Nephron (organoid): ENCODE data around the gene PLCD4.

Experiments used
- H3K27ac Mint-ChIP-seq, 3 experiments: 2 replicates each; pipeline ENCODE4 v1.8.0; 2020; ENCODE audit warnings: mixed read lengths in 3 of 3, mild to moderate bottlenecking in 2 of 3, moderate library complexity in 1 of 3
- H3K27me3 Mint-ChIP-seq: 2 replicates; pipeline ENCODE4 v1.8.0; 2021; ENCODE audit warnings: low read depth, mild to moderate bottlenecking, moderate library complexity, mixed read lengths
- H3K36me3 Mint-ChIP-seq: 2 replicates; pipeline ENCODE4 v1.8.0; 2020; ENCODE audit warnings: low read depth, mixed read lengths
- H3K4me1 Mint-ChIP-seq: 2 replicates; pipeline ENCODE4 v1.8.0; 2020; ENCODE audit warnings: mixed read lengths
- H3K4me3 Mint-ChIP-seq, 3 experiments: 2 replicates each; pipeline ENCODE4 v1.8.0; 2020; ENCODE audit warnings: mild to moderate bottlenecking in 3 of 3, mixed read lengths in 3 of 3, moderate library complexity in 2 of 3
- H3K9me3 Mint-ChIP-seq: 2 replicates; pipeline ENCODE4 v1.8.0; 2020; ENCODE audit warnings: mixed read lengths
- TF ChIP-seq, protein P1 (sequence below), 3 experiments: fragments of 200-600 bp; sonication (generic); IDR thresholded peaks; one replicate each; pipeline ENCODE4 v1.5.0; 2021; ENCODE audit warnings: antibody characterized with exemption in 3 of 3; ENCODE audit not compliant: unreplicated experiment in 3 of 3

Gene PLCD4

DNA sequence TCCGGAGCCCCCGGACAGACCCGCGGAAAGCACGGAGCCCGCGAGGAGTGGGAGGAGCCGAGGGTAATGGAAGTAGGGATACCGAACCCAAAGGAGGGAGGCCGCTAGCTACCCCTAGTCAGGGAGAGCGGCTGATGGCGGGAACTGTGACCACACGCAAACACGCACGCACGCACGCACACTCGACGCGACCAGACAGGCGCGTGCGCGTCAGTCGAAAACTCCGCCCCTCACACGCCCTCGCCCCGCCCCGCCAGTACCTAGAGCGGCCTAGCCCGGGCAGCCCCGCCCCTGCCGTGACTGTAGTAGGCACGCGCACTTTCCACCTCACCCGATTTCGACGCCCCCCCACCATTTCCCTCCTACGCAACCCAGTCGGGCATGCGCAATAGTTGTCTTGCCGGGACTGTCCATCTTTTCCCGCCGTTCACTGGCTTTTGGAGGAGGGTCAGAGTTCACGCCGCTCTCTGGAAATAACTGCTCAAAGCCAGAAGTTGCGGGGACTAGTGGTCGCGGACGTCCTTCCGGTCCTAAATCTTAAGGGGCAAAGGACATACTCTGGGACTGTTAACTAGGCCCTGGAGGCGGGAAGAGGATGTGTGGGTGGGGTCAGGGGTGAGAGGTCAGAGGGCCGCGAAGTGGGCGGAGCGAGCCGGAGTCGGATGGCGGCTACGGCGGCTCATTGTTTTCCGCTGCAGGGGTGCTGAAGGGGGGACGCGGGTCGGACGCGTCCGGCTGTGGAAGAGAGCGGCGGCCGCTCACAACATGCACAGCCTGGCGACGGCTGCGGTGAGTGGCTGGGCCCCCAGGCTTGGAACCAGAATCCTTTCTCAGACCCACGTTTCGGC is 39.3 kb upstream of the PLCD4 start, which contains the start of the genes CNOT9 and USP37:
TSS of gene CNOT9 (plus strand) at position 650 of the 848 bp plus-strand sequence. CDS start at position 766, 116 bp downstream.
TSS of gene USP37 (minus strand) at position 162 of the 848 bp plus-strand sequence. CDS start 9,698 bp downstream, outside the sequence.
- Mint-ChIP-seq H3K27me3 (no peaks in the 10 kb centered on the region), H3K4me1 (peaks cover 41% of the 10 kb centered on the region), H3K36me3 (peaks cover 20% of the 10 kb centered on the region), H3K9me3 (no peaks in the 10 kb centered on the region), H3K27ac (peak within 1 kb of the TSS; percentile 88 to 95 (median 95)), H3K4me3 (peak within 1 kb of the TSS; percentile 92 to 96 (median 92))
- TF ChIP-seq, protein P1, sequence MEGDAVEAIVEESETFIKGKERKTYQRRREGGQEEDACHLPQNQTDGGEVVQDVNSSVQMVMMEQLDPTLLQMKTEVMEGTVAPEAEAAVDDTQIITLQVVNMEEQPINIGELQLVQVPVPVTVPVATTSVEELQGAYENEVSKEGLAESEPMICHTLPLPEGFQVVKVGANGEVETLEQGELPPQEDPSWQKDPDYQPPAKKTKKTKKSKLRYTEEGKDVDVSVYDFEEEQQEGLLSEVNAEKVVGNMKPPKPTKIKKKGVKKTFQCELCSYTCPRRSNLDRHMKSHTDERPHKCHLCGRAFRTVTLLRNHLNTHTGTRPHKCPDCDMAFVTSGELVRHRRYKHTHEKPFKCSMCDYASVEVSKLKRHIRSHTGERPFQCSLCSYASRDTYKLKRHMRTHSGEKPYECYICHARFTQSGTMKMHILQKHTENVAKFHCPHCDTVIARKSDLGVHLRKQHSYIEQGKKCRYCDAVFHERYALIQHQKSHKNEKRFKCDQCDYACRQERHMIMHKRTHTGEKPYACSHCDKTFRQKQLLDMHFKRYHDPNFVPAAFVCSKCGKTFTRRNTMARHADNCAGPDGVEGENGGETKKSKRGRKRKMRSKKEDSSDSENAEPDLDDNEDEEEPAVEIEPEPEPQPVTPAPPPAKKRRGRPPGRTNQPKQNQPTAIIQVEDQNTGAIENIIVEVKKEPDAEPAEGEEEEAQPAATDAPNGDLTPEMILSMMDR (IDR thresholded peaks at IDR 0.05; ENCODE audit: unreplicated experiment in 3 of 3), result no peak

GRCh38 chr2:218569038-218569431 is 38.7 kb upstream of the PLCD4 start:
- H3K36me3 Mint-ChIP-seq, result peaks cover 20% of the 10 kb centered on the region

DNA sequence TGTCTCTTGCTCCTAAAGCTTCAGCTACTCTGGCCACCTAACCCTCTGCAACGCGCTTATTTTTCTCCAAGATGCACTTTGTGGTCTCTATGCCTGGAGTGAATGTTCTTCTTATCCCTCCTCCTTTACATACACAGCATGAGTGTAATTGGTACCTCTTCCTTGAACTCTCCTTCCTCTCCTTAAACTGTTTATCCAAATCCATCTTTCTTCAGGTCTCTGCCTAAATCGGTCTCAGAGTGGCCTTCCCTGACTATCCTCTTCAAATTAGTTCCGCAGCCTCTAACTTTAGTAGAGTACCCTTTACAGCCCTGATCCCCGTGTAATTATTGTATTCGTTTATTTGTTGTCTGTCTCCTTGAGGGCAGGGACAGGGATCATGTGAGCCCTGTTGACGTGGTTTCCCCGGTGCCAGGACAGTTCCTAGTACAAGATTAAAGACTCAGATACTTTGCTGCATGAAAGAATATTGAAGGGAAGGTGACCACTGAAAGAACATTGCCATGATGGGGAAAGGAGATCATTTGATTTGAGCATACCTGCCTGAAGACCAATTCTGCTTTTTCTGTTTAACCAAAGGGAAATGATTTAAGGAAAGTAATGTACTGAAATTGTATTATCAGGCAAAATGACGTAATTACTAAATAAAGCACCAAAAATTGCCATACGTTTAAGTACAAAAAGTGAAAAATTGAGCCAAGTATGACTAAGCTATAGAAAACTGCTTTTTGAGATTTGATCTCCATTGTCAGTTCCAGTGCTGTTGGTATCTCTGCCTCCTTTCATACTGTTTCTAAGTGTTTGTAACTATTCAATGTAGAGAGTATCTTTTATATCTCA is 37.8 kb upstream of the PLCD4 start:
- H3K36me3 Mint-ChIP-seq, result peaks cover 19% of the 10 kb centered on the region
- peak overlapping the region; percentile 88 to 95 (median 95) for H3K27ac Mint-ChIP-seq
- TF ChIP-seq, protein P1 (IDR thresholded peaks at IDR 0.05; ENCODE audit: unreplicated experiment in 3 of 3), result no peak
- H3K9me3 Mint-ChIP-seq, result no peaks in the 10 kb centered on the region
- peak overlapping the region; percentile 92 to 96 (median 92) for H3K4me3 Mint-ChIP-seq
- H3K4me1 Mint-ChIP-seq, result peaks cover 41% of the 10 kb centered on the region
- H3K27me3 Mint-ChIP-seq, result no peaks in the 10 kb centered on the region

More at GRCh38 chr2:218569038-218569431, 38.7 kb upstream of the PLCD4 start:
- TF ChIP-seq, protein P1 (IDR thresholded peaks at IDR 0.05; ENCODE audit: unreplicated experiment in 3 of 3), result no peak
- H3K27ac Mint-ChIP-seq, result peak overlapping the region; percentile 88 to 95 (median 95)
- no peaks in the 10 kb centered on the region for H3K9me3 Mint-ChIP-seq
- H3K27me3 Mint-ChIP-seq, result no peaks in the 10 kb centered on the region
- peaks cover 41% of the 10 kb centered on the region for H3K4me1 Mint-ChIP-seq
- peak overlapping the region; percentile 92 to 96 (median 92) for H3K4me3 Mint-ChIP-seq

DNA sequence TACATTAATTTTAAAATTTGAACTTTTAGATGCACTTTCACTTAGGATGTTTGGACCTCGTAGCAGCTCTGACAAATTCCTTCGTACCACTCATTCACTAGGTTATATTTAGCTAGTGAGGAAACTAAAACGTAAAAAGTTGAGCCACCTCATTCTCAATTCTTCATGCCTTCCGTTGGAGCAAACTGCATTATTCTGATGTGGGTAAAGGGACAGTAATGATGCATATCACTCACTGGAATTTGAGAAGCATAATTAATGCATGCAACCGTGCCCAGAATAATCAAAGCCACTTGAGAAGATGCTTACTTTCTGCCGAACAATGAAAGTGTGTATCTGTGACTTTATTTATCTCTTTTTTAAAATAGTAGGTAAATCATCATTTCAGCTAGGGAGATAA is 36.8 kb upstream of the PLCD4 start:
- peaks cover 23% of the 10 kb centered on the region for H3K36me3 Mint-ChIP-seq
- no peaks in the 10 kb centered on the region for H3K9me3 Mint-ChIP-seq
- peak overlapping the region; percentile 88 to 95 (median 95) for H3K27ac Mint-ChIP-seq
- H3K4me3 Mint-ChIP-seq, result peak overlapping the region; percentile 92 to 96 (median 92)
- no peaks in the 10 kb centered on the region for H3K27me3 Mint-ChIP-seq
- TF ChIP-seq, protein P1 (IDR thresholded peaks at IDR 0.05; ENCODE audit: unreplicated experiment in 3 of 3), result no peak
- H3K4me1 Mint-ChIP-seq, result peaks cover 40% of the 10 kb centered on the region

- no peaks in the 10 kb centered on the region for H3K27me3 Mint-ChIP-seq
- peaks cover 36% of the 10 kb centered on the region for H3K36me3 Mint-ChIP-seq
- no peak overlapping the region for H3K27ac Mint-ChIP-seq
- peaks cover 5% of the 10 kb centered on the region for H3K4me1 Mint-ChIP-seq
- no peak overlapping the region for H3K4me3 Mint-ChIP-seq
- no peaks in the 10 kb centered on the region for H3K9me3 Mint-ChIP-seq
- TF ChIP-seq, protein P1 (IDR thresholded peaks at IDR 0.05; ENCODE audit: unreplicated experiment in 3 of 3), result no peak
Observed at GRCh38 chr2:218576854-218577253, 30.8 kb upstream of the PLCD4 start.
